NB4 (cell line): ENCODE results near the gene PAM.

Experiments
- DNase-seq: peaks from one replicate; pipeline ENCODE4 v3.0.0; 2010; ENCODE audit warnings: low read depth
- H3K4me3 ChIP-seq: one replicate; pipeline ENCODE4 v1.5.1; 2011; ENCODE audit warnings: mild to moderate bottlenecking, low read depth, low read length, moderate library complexity
- CTCF ChIP-seq: IDR thresholded peaks from one replicate; pipeline ENCODE4 v1.5.1; 2012; ENCODE audit warnings: low read depth, low read length
- MAX ChIP-seq: IDR thresholded peaks from 2 replicates; pipeline ENCODE4 v1.6.1; 2011; ENCODE audit warnings: low read depth, low read length
- MYC ChIP-seq: IDR thresholded peaks from 2 replicates; pipeline ENCODE4 v1.6.1; 2011; ENCODE audit warnings: low read depth, low read length
- POLR2A ChIP-seq: IDR thresholded peaks from 2 replicates; pipeline ENCODE4 v1.6.1; 2011; ENCODE audit warnings: mild to moderate bottlenecking; ENCODE audit not compliant: insufficient read length; ENCODE audit errors: extremely low read depth

The PAM gene

DNA sequence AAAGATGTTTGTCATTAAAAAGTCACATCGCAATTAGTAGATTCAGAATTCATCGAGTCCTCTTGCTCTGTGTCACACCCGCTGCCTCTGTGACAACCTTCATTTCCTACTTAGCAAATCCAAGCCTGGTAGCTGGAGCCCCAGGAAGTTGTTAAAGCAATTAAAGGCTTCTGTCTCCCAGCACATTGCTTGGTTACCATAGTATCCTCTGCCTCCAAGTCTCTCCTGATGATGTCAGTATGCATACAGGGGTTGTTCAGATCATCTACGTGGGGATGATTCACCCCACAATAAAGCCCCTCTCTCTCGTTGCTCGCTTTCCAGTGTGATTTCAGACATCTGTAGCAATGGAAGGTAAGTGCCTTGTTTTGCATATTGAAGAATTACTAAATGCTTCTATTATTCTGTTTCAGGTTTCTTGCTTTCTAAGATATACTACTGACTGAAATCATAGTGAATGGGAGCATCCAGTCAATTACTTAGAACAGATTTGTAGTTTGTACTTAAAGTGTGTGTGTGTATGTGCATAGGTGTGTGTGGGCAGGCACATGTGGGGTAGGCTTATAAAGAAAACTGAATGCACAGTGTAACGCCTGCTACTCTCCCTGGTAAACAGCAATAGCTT, 52.9 kb downstream of the PAM start:
- no peak overlapping the region for H3K4me3 ChIP-seq
- TF ChIP-seq POLR2A (no peak), MAX (no peak), MYC (no peak)
- DNase-seq = no peak

- H3K4me3 ChIP-seq = no peak overlapping the region
- DNase-seq = no peak
- no peak for TF ChIP-seq CTCF
- TF ChIP-seq POLR2A = no peak
- TF ChIP-seq MAX = no peak
- no peak for TF ChIP-seq MYC
These were observed 53.9 kb downstream of the PAM start for GRCh38 chr5:102809033-102809432.

DNA sequence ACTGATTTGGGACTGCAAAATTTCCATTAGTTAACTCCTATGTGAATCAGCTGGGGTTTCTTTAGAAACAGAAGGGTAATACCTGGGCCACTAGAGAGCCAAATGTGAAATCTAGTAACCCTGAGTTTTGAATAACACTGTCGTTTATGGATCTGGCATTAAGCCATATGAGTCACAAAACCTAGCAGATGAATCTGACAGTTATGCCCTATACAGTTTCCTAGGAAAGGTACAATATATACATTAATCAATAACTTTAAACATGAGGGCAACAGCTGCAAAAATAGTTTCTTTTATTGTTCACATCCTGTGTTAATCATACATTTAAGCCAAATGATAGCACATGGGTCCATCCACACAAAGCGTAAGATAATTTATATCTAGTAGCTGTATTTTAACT, 56.9 kb downstream of the PAM start:
- no peak for DNase-seq
- no peak for TF ChIP-seq MYC
- no peak for TF ChIP-seq MAX
- TF ChIP-seq POLR2A = no peak
- TF ChIP-seq CTCF = no peak
- no peak overlapping the region for H3K4me3 ChIP-seq

DNA sequence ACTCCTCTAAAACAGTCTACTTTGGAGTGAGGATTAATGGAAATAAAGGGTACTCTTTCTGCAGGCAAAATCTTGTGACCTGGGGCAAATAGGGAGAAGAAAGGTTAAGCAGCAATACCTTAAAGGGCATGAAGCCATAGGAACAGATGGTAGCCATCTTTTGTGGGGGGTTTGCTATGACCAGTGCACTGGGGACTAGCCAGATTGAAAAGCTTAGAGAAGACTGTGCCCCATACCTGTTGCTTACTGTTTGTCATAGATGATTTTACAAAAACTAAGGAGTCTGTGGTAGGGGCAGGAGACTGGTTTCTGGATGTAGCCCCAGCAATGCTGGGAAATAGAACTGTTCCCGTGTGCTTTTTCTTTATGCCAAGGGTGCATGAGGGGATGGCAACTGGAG, 58.6 kb downstream of the PAM start:
- H3K4me3 ChIP-seq = no peak overlapping the region
- TF ChIP-seq POLR2A = no peak
- TF ChIP-seq MYC = no peak
- no peak for TF ChIP-seq MAX
- TF ChIP-seq CTCF = no peak
- DNase-seq = no peak

GRCh38 chr5:102815084-102815483, 60.0 kb downstream of the PAM start:
- H3K4me3 ChIP-seq = no peak overlapping the region
- DNase-seq = no peak
- TF ChIP-seq MYC = no peak
- no peak for TF ChIP-seq MAX
- TF ChIP-seq POLR2A = no peak
- TF ChIP-seq CTCF = no peak

- H3K4me3 ChIP-seq = no peak overlapping the region
- DNase-seq = peak; percentile 7
- TF ChIP-seq MYC (no peak), MAX (no peak), CTCF (no peak), POLR2A (no peak)
These were observed 60.6 kb downstream of the PAM start for GRCh38 chr5:102815540-102816332.
